RPMI7951 (cell line): ENCODE measurements around the gene RSAD2. TPM values are rescaled to one million over a fixed set of nuclear protein-coding genes. Genes with fewer than 3 reads are reported as not detected.

ENCODE experiments used
- DNase-seq: peaks from one replicate; pipeline ENCODE4 v3.0.0-alpha.2; 2012; ENCODE audit warnings: low read depth
- total RNA-seq: library from RNA; depleted of rRNA; stranded (reverse); fragments of >200 nt; shearing (Covaris generic); gene quantifications from 2 replicates; pipeline ENCODE4 v1.2.3, GENCODE V29; 2014

The RSAD2 gene
- total RNA-seq, 1 experiment from 2014 or later = 1.3 TPM

GRCh38 chr2:6905668-6906067, 28.1 kb downstream of the RSAD2 start:
- no peak for DNase-seq

GRCh38 chr2:6906165-6906741, 28.7 kb downstream of the RSAD2 start:
- DNase-seq = no peak

- DNase-seq = no peak
Measured at GRCh38 chr2:6908291-6908690, 30.7 kb downstream of the RSAD2 start.

- DNase-seq = peak; percentile 55
Measured at GRCh38 chr2:6909431-6910385, 32.1 kb downstream of the RSAD2 start.

GRCh38 chr2:6911721-6912120, 34.1 kb downstream of the RSAD2 start:
- DNase-seq = peak; percentile 28

DNA sequence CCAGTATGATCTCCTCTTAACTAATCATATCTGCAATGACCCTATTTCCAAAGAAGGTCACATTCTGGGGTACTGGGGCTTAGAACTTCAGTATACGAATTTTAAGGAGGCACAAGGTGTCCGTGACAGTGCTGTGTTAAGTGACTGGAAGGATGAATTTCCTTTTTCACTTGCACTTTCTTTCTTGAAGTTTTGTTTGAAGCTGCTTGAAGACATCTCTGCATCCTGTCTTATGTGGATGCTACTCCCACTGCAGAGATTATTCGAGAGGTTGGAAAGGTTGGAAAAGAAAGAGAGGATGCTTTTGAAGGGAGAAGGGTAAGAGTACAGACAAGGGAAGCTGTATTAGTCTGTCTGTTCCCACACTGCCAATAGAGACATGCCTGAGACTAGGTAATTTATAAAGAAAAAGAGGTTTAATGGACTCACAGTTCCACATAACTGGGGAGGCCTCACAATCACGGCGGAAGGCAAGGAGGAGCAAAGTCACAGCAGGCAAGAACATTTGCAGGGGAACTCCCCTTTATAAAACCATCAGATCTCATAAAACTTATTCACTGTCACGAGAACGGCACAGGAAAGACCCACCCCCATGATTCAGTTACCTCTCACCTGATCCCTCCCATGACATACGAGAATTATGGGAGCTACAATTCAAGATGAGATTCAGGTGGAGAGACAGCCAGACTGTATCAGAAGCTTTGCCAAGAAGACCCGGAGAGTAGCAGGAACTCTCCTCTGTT, 36.0 kb downstream of the RSAD2 start:
- DNase-seq = no peak

- DNase-seq = peak; percentile 73
Measured at GRCh38 chr2:6914828-6915227, 37.3 kb downstream of the RSAD2 start.

GRCh38 chr2:6915399-6915798, 37.8 kb downstream of the RSAD2 start:
- DNase-seq = no peak

DNA sequence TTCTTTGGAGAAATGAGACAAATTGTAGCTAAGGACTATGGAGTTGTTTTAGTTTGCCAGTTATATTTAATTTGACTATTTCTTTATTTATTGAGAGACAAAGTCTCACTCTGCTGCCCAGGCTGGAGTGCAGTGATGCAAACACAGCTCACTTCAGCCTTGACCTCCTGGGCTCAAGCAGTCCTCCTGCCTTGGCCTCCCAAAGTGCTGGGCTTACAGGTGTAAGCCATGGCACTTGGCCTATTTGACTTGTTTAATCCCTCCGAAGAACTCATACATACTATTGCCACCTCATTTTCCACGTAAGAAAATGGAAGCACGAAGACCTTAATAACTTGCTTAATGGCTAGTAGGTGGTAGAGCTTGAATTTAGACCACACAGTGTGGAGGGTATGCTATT, 38.6 kb downstream of the RSAD2 start:
- DNase-seq = no peak

GRCh38 chr2:6916736-6917070, 39.1 kb downstream of the RSAD2 start:
- no peak for DNase-seq

DNA sequence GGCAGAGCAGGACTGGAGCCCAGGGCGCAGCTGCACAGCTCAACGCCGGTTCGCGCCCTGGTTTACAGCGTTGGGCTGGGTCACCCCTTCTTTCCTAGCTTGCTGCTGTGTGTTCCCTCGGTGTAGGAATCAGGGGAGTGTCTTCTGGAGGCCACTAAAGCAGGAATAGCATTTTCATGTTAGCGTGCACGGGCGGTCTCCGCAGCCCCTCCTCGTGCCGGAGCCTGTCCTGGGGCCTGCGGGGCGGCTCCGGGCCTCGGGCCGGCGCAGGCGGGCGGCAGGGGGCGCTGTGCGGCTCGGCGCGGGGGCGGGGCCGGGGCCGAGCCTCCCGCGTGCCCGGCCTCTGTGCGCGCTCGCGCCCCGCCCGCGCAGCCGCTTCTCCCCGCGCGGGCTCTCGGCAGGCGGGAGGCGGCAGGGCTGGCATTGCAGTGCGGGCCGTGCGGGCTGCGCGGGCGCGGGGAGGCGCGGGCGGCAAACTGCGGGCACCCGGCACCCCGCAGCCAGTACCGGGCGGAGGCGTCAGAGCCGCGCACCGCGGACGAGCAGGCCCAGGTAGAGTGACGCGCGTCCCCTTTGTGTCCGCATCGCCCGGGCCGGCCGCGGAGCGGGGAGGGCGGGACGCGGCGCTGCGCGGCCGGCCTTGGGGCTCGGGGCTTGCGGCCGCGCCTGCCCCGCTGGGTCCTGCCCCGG, 39.6 kb downstream of the RSAD2 start, which contains the start of gene RNF144A:
RNF144A (plus strand) TSS at position 342 of the 690 bp plus-strand sequence. CDS start 79,515 bp downstream, outside the sequence.
- DNase-seq = peak; percentile 58

DNA sequence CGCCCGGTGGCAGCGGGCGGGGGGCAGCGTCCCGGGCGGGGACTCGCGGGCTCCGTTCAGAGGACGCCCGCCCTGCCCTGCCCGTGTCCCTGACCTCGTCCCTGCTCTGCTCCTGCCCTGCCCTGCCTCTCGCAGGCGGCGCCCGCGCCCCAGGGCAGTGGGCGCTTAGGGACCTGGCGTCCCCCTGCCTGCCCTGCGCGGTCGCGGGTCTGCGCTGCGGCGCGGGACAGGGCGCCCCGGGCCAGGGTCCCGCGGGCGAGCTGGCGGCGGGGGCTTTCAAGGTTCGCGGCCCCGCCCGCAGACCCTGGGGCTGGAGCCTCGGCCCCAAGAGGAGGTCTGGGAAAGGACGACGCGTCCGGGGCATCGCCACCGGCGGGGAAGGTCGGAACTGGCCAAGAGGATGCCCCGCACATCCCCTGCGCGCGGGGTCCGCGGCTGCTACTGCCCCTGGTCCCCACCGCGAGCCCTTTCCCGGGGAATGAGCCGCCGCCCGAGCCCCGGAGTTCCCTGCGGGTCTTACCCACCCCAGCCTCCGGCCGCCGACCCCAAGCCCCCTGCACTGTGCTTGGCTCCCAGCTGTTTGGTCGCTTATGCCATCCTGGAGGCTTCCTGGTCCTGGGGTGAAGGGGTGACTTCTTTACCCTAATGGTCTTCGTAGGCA, 40.3 kb downstream of the RSAD2 start:
- DNase-seq = no peak

- DNase-seq = no peak
Measured at GRCh38 chr2:6919901-6920742, 42.5 kb downstream of the RSAD2 start.

DNA sequence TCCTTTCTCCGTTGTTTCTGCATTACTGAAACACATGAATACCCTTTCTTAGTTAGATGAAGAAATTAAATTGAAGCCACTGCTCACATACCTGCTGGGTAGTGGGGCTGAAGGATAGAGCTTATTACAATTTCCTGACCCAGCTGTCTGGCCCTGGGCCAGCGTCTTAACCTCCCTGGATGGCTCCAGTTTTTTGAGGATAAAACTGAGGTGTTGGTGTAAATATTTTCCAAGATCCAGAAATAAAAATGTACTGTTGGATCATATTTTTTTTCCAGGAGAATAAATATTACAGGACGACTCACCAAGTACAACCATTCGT, 43.1 kb downstream of the RSAD2 start:
- no peak for DNase-seq

- DNase-seq = no peak
Measured at GRCh38 chr2:6921321-6921922, 43.8 kb downstream of the RSAD2 start.

- DNase-seq = no peak
Measured at GRCh38 chr2:6922201-6922656, 44.7 kb downstream of the RSAD2 start.

DNA sequence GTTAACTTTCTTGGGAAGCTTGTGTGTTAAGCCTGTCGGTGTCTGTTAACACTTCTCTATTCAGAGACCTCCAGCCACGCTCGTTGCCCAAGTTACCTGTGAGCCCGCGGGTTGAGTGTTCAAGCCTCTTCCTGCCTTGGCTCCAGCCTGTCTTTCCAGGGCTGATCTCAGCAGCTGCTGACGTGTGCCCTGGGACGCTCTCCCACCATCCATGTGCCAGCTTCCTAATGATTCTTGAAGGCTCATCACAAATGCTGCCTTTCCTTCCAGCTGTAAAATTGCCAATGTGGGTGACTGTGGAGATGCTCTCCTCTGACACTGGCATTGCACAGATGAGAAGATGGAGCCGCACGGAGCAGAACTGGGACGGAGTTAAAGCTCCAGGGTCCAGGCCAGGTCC, 45.7 kb downstream of the RSAD2 start:
- no peak for DNase-seq

DNA sequence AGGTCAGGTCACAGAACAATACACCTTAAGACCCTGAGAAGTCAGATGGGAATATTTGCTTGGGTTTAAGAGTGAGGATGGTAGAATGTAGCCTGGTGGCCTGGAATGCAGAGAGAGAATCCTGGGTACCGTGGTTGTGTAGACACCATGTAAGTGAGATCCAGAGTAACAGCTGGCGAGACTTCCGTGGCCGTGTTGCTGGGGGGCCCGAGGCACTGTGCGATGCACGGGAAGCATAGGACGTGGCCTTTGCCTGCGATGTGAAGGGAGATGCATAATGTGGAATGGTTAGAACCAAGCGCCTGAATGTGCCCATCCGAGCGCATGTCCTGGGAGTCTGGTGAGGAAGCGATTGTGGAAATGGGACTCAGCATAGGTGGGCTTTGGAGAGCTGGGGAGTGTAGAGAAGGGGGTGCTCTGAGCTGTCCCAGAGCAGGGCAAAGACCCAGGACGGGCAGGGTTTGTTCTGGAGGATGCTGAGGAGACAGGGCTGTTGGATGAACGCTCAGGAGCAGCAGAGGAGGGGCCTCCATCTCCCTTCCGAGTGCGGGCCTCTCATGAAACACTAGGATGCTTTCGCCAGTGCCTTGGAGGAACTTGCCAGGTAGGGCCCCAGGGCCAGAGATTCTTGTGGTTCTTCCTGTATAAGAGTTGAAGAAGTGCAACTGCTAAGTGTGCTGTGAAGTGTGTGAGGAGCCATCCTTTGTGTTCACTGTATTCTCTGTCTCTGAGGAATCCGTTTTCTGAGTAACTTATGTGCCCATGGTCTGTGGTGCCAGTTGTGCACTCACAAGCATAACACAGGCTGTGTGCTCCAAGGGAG, 46.7 kb downstream of the RSAD2 start:
- DNase-seq = no peak

- no peak for DNase-seq
Measured at GRCh38 chr2:6924924-6925409, 47.4 kb downstream of the RSAD2 start.
